H1 (cell line): ENCODE measurements around the gene FAM83C. TPM values are rescaled to one million over a fixed set of nuclear protein-coding genes. Genes with fewer than 3 reads are reported as not detected.

Experiments
- HDAC2 ChIP-seq, 2 experiments: fragments of 300-600 bp in 1 of 2; sonication (generic) in 1 of 2; IDR thresholded peaks; 2 replicates each; pipeline ENCODE4 v1.6.1; 2011 to 2012; ENCODE audit warnings: low read depth in 2 of 2, low read length in 2 of 2, mild to moderate bottlenecking in 2 of 2, moderate library complexity in 2 of 2, borderline replicate concordance in 1 of 2, inconsistent platforms in 1 of 2
- polyA plus RNA-seq, 7 experiments: library from polyadenylated mRNA; depleted of rRNA in 3 of 7; stranded (reverse) in 5 of 7; unstranded in 2 of 7; fragments of >200 nt in 5 of 7; fragments of 200-250 nt in 2 of 7; gene quantifications; 1 replicate in 5 of 7; 2 replicates in 1 of 7; 4 replicates in 1 of 7; pipeline versions ENCODE4 v1.2.1 to v1.2.3, GENCODE V29; 2011 to 2013; ENCODE audit warnings: missing spikeins in 2 of 7, mixed read lengths in 2 of 7
- total RNA-seq: library from RNA; stranded (reverse); fragmentation: NEBNext Ultra II Directional; extraction: Animal tissue kit (Norgen Biotek cat#: 25700); gene quantifications from 2 replicates; pipeline ENCODE4 v1.2.1, GENCODE V29; 2021

FAM83C gene
- total and polyA plus RNA-seq, 2 of the 8 experiments (the other 6 are each of a cell fraction or from before 2014, with no cell fraction given), result not detected

- TF ChIP-seq HDAC2 (IDR thresholded peaks at IDR 0.05; ENCODE audit: borderline replicate concordance in 1 of 2, low read depth in 2 of 2, low read length in 2 of 2), result no peak
Measured at GRCh38 chr20:35238735-35239134, 53.5 kb downstream of the FAM83C start (continued).
